Limb (tissue), 2 donors: ENCODE data around the gene FOXC1.

Source experiments
- DNase-seq, 2 donors: peaks; one replicate each; pipeline ENCODE4 v3.0.0-alpha.2; 2016; ENCODE audit errors: extremely low spot score in 2 of 2

FOXC1 gene

GRCh38 chr6:1609648-1610496 lies at the start of gene FOXC1:
TSS of gene FOXC1 (plus strand) at chr6:1609915. CDS start at chr6:1610446, 531 bp downstream.
- DNase-seq: peak; percentile 85 to 90

DNA sequence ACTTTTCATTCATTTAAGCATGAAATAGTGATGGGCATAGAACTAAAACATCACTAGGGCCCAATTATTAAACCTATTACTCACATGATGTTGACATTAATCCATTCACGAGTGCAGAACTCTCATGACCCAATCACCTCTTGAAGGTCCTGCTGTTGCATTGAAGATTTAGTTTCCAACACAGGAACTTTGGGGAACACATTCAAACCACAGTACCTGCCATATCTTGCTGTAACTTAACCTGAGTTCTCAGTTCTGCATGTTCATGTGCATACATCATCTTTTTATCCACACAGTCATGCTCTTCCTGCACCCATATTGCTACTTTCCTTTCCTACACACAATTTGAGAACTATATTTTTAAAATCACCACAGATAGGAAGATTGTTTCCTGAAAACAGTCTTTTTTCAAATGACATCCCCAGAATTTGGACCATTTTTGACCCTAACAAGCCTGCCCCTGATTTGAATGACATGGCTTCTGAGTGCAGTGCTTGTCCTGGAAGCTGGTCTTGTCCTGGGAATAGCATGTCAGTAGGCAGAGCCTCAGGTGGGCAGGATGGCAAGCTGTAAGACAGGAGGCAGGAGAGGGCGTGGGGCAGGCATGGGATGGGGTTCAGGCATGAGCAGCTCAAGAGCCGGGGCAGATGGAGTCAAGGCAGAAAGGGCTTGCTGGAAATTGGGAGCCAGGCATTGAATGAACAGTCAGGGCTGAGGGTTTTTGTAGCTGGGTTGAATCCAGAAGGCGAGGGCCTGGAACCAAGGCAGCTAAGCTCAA lies 49.2 kb upstream of the FOXC1 start:
- DNase-seq: no peak

GRCh38 chr6:1561355-1561754 lies 48.4 kb upstream of the FOXC1 start:
- DNase-seq: no peak

GRCh38 chr6:1562171-1562955 lies 47.4 kb upstream of the FOXC1 start:
- DNase-seq: no peak

DNA sequence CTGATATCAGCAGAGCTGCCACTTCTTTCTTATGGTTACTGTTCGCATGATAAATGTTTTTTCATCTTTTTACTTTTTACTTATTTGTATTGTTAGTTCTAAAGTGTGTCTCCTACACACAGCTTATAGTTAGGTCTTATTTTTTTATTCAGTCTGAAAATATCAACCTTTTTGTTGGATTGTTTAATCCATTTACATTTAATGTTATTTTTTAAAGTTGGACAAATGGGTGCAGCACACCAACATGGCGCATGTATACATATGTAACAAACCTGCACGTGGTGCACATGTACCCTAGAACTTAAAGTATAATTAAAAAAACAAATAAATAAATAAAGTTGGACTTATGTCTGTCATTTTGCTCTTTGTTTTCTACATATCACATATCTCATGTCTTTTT lies 40.3 kb upstream of the FOXC1 start:
- DNase-seq: no peak

GRCh38 chr6:1570848-1571247 lies 38.9 kb upstream of the FOXC1 start:
- DNase-seq: no peak

- no peak for DNase-seq
Measured at GRCh38 chr6:1572892-1573291, 36.8 kb upstream of the FOXC1 start.

- no peak for DNase-seq
Measured at GRCh38 chr6:1574083-1574761, 35.5 kb upstream of the FOXC1 start.

DNA sequence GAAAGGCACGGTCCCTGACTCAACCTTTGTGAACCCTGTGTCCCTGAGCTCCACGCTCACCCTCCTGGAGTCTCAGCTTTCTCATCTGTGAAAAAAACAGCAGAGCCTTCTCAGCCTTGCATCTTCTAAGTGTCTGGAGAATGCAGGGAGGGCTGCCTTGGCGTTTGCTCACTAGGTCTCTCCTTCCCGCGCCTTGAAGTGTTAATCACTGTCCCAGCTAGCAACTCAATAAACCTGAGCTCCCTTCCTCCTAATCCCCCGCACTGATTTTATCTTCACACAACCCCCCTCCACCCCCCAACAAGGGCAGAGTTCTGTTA lies 34.9 kb upstream of the FOXC1 start:
- no peak for DNase-seq

- DNase-seq: peak; percentile 38 to 56
Measured at GRCh38 chr6:1575210-1576041, 34.3 kb upstream of the FOXC1 start.

GRCh38 chr6:1576166-1576565 lies 33.5 kb upstream of the FOXC1 start:
- DNase-seq: no peak

DNA sequence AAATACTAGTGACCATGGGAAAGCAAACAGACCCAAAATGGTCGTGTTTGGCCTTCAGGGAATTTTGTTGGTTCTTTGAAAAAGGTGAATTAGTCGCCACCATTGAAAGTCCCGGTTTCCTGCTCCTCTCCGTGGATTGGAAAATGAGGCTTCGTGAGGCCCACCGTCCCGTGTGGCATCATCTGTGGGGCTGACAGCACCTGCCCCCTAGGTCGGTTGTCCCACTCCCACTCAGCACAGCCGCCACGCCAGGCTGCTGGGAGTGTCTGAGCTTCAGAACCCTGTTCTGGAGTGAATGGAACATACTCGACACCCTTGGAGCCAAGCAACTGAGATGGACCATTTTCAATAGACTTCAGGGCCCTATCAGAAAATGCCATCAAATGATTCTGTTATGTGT lies 33.0 kb upstream of the FOXC1 start:
- DNase-seq: peak in 1 of 2 donors; percentile 20

DNA sequence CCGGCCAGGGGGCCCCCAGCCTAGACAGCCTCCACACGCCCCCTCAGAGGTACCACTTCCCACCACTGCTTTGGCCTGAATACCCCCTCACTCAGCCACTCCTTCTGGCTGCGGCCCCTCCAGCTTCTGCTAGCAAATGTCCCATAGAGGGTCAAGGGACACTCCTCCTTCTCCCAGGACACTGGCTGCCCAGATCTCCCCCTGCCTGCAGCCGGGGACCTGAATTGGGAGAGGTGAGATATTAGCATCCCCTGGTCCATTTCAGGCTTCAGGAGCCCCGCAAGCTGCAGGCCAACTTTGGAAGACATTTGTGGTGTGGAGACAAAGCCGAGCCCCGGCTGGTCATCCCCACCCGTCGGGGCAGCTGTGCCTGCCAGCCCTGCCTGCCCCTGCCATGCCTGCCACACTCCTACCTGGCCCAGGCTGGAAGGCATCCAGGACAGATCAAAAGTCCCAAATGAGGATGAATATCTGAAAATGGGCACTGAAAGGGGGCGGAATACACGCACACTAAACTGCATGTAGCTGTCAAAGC lies 32.5 kb upstream of the FOXC1 start:
- DNase-seq: peak in 1 of 2 donors; percentile 16

DNA sequence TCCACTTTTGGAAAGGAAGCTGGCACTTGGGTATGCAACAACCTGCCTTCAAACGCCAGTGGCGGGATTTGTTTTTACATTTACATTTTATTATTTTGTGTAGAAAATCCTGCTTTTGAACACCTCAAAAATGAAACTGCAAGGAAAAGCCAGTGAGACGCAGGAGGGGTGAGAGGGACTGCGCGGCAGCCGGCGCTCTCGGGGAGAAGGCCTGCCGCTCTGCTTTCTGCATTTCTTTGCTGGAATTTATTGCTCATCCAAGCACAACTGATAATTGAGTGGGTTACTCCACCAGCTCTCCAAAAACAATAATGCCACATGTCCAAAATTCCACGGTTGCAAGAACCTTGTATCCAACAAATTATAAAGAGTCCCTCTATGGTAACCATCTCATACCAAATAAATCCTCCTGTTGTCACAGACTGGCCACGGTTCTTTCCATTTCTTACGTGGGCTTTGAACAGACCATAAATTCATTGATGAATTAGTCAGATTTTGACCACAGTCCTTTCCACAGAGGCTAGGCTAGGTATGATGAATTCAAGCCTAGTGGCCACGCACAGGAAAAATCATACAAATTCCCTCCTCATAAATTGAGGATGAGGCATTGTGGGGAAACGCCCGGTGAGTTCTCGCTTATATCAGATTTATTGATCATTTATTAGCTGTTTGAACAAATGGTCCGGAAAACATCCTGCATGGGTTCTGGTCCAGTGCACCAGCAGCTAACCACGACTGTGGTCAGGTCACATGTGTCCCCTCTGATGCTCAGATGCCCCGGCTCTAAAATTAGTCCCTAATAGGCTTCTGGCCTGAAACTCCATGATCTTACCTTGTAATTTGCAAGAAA lies 31.6 kb upstream of the FOXC1 start:
- DNase-seq: peak in 1 of 2 donors; percentile 23

- DNase-seq: no peak
Measured at GRCh38 chr6:1579096-1579495, 30.6 kb upstream of the FOXC1 start.

GRCh38 chr6:1580109-1580508 lies 29.6 kb upstream of the FOXC1 start:
- DNase-seq: no peak

- no peak for DNase-seq
Measured at GRCh38 chr6:1580585-1580984, 29.1 kb upstream of the FOXC1 start.

DNA sequence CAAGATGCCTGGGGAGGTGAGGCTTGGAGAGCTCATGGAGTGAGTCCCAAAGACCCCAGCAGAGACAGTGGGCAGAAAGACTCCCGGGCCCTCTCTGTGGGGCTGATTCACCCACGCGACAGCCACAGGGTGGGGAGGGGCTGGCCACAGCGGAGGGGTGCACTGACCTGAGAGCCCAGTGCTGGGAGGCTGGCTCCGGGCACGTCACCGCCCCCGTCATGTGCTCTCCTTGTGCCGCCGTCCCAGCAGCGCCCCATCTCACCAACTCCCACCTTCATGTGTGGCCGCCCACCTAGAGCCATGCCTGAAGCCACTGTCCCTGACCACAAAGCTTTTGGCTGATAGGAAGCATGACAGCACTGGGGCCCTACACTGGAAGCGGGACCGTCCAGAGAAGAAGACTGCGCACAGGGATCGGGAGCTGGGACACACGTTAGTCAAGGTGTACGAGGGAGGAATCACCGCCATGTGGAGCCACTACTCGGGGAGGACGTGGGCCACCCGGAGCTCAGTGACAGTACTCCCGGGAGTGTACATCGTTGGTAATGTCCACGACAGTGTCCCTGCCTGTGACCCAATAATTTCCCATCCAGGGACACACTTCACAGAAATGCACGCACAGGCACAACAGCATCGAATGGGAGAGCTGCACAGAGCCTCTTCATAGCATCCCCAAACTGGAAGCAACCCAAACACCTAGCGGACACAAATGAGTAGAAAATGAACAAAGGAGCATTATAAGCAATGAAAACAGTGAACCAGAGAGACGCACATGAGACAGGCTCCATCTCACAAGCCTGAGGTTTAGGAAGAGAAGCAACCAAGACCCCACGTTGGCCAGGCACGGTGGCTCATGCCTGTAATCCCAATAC lies 28.4 kb upstream of the FOXC1 start:
- peak in 1 of 2 donors; percentile 19 for DNase-seq
